ENCODE data around the gene HDAC11.

The HDAC11 gene

Small RNA genes lying within 50 kb of the gene (small RNA-seq; reads per million reads assigned to genes)
- gene AC027124.2, result 0 reads per million in 2 experiments
